OCI-LY7 (cell line): Measurements from ENCODE around the gene WIZ. TPM values are rescaled to one million over a fixed set of nuclear protein-coding genes. Genes with fewer than 3 reads are reported as not detected.

ENCODE experiments used
- BruUV-seq: library from RNA; stranded (reverse); fragments of 400-500 nt; replicated peaks from 2 replicates; lab custom pipeline; 2021; lab: Mats Ljungman, UMichigan
- CTCF ChIA-PET: fragments of 300-600 bp; sonication (Branson Sonifier 250); formaldehyde crosslinking; loops from one replicate; lab custom pipeline; 2022; ENCODE audit warnings: antibody characterized with exemption; ENCODE audit not compliant: unreplicated experiment; lab: Charles Lee
- POLR2A ChIA-PET: fragments of 300-600 bp; sonication (Branson Sonifier 250); formaldehyde crosslinking; loops from one replicate; lab custom pipeline; 2022; ENCODE audit warnings: antibody characterized with exemption; lab: Charles Lee
- DNase-seq: peaks from one replicate; pipeline ENCODE4 v3.0.0-alpha.2; 2015; ENCODE audit warnings: low spot score
- H2AFZ ChIP-seq: fragments of 200-600 bp; sonication (generic), shearing (Covaris generic); 2 replicates; pipeline ENCODE4 v1.6.1; 2014; ENCODE audit warnings: mild to moderate bottlenecking, antibody characterized with exemption, low read length, moderate library complexity
- H3K27ac ChIP-seq: fragments of 200-600 bp; sonication (generic); 2 replicates; pipeline ENCODE4 v1.5.1; 2014; ENCODE audit warnings: mixed run types, low read depth, mild to moderate bottlenecking, moderate library complexity, low read length, inconsistent platforms; ENCODE audit not compliant: poor library complexity, severe bottlenecking
- H3K36me3 ChIP-seq: fragments of 200-600 bp; sonication (generic); 2 replicates; pipeline ENCODE4 v1.6.1; 2014; ENCODE audit warnings: mild to moderate bottlenecking, antibody characterized with exemption, low read length, moderate library complexity, mixed read lengths; ENCODE audit not compliant: insufficient read depth
- H3K4me1 ChIP-seq: fragments of 200-600 bp; sonication (generic); 2 replicates; pipeline ENCODE4 v1.5.1; 2014; ENCODE audit warnings: mild to moderate bottlenecking, low read length; ENCODE audit not compliant: insufficient read depth, poor library complexity, severe bottlenecking
- H3K4me2 ChIP-seq: fragments of 200-600 bp; sonication (generic); 2 replicates; pipeline ENCODE4 v1.6.1; 2014; ENCODE audit warnings: mild to moderate bottlenecking, low read length
- H3K4me3 ChIP-seq: fragments of 200-600 bp; sonication (generic); 2 replicates; pipeline ENCODE4 v1.5.1; 2014; ENCODE audit warnings: mild to moderate bottlenecking, low read depth, low read length; ENCODE audit not compliant: poor library complexity, severe bottlenecking
- H3K79me2 ChIP-seq: fragments of 200-600 bp; sonication (generic); 2 replicates; pipeline ENCODE4 v1.6.1; 2016; ENCODE audit warnings: low read depth, mild to moderate bottlenecking, low read length, moderate library complexity, mixed read lengths; ENCODE audit not compliant: insufficient read depth
- H3K9me2 ChIP-seq: fragments of 200-600 bp; sonication (generic); 2 replicates; pipeline ENCODE4 v1.6.1; 2016; ENCODE audit warnings: mild to moderate bottlenecking, low read length, mixed read lengths; ENCODE audit not compliant: insufficient read depth
- H3K9me3 ChIP-seq: fragments of 200-600 bp; sonication (generic); 2 replicates; pipeline ENCODE4 v1.6.1; 2014; ENCODE audit warnings: mild to moderate bottlenecking, mixed run types, low read length, mixed read lengths
- H4K20me1 ChIP-seq: fragments of 200-600 bp; sonication (generic); 2 replicates; pipeline ENCODE4 v1.6.1; 2014; ENCODE audit warnings: mild to moderate bottlenecking, antibody characterized with exemption, low read length, moderate library complexity, mixed read lengths; ENCODE audit not compliant: insufficient read depth
- CTCF ChIP-seq: fragments of 200-600 bp; sonication (generic); conservative IDR thresholded peaks from 2 replicates; pipeline ENCODE4 v1.5.1; 2014; ENCODE audit warnings: mild to moderate bottlenecking, antibody characterized with exemption, low read length, moderate library complexity, mixed read lengths
- EZH2phosphoT487 ChIP-seq: fragments of 200-600 bp; sonication (generic); IDR thresholded peaks from 2 replicates; pipeline ENCODE4 v1.6.1; 2018; ENCODE audit warnings: low read depth, borderline replicate concordance, mild to moderate bottlenecking, mixed run types, antibody characterized with exemption, low read length, moderate library complexity, mixed read lengths
- intact Hi-C: fragments of 100-400 bp; cut with micrococcal nuclease; formaldehyde crosslinking; loops from one replicate; pipeline ENCODE4 v1.10.0; 2022; ENCODE audit not compliant: unreplicated experiment
- total RNA-seq, 2 experiments: library from RNA; depleted of rRNA in 1 of 2; stranded (reverse); fragments of >200 nt in 1 of 2; shearing (Covaris generic) in 1 of 2; gene quantifications; 2 replicates each; pipeline ENCODE4 v1.2.3, GENCODE V29; 2014 to 2022

WIZ gene
- total RNA-seq, 2 experiments from 2014 or later = 16.4 to 35.9 TPM

DNA sequence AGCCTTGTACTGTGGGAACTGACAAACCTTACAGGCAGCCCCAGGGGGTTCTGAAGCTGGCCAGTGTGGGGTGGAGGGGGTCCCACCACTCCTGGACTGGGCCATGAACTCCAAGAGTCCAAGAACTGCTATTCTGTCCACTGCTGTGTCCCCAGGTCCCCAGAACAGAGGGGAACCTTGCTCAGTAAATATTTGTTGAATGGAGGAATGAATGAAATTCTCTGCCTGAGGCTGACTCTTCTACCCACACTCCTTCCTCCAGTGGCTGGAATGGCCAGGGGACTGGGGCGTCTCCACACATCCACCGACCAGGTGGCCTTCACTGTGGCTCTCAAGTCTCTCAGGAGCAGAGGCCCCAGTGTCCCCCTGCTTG is 11.6 kb downstream of the WIZ start:
- H3K9me3 ChIP-seq = no peaks in the 10 kb centered on the region
- ChIA-PET CTCF (no interaction called here), POLR2A (no interaction called here)
- no peaks in the 10 kb centered on the region for H3K79me2 ChIP-seq
- H2AFZ ChIP-seq = no peak overlapping the region
- no peak overlapping the region for H3K4me2 ChIP-seq
- no peak overlapping the region for H3K27ac ChIP-seq
- no peak overlapping the region for H3K4me3 ChIP-seq
- peaks cover 6% of the 10 kb centered on the region for H3K4me1 ChIP-seq
- no peaks in the 10 kb centered on the region for H3K9me2 ChIP-seq
- intact Hi-C loops = no loop called here
- BruUV-seq = no TSS peak
- no peak for DNase-seq
- no peaks in the 10 kb centered on the region for H4K20me1 ChIP-seq
- H3K36me3 ChIP-seq = no peaks in the 10 kb centered on the region
- TF ChIP-seq EZH2phosphoT487 (no peak), CTCF (no peak)

DNA sequence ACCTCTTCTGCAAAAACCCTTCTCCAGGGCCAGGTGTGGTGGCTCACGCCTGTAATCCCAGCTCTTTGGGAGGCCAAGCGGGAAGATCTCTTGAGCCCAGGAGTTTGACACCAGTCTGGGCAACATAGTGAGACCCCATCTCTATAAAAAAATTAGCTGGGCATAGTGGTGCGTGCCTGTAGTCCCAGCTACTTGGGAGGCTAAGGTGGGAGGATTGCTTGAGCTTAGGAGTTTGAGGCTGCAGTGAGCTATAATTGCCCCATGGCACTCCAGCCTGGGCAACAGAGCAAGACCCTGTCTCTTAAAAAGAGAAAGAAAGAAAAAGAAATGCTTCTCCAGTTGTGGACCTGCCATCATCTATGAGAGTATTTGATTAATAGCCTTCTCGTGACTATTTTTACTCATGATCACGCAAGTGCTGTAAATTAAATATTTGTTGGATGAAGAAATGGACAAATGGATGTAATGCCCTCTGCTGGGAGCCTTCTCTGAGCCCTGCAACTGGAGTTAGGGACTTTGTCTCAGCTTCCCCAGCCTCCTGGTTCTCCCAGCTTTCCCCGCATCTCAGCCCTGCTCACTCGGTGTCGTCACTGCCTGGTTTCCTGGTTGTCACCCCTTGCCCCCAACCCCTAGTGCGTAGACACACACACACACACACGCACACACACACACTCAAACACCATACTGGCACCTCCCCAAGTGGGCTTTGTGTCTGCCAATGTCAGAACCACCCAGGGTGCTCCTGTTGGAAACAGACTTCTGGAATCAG is 12.2 kb downstream of the WIZ start:
- Histone ChIP-seq H3K27ac (no peak overlapping the region), H3K4me1 (peaks cover 9% of the 10 kb centered on the region), H3K9me3 (no peaks in the 10 kb centered on the region), H3K36me3 (no peaks in the 10 kb centered on the region), H2AFZ (no peak overlapping the region), H3K4me2 (no peak overlapping the region), H4K20me1 (no peaks in the 10 kb centered on the region), H3K9me2 (no peaks in the 10 kb centered on the region), H3K4me3 (no peak overlapping the region), H3K79me2 (no peaks in the 10 kb centered on the region)
- ChIA-PET CTCF (no interaction called here), POLR2A (interaction anchor here (0.6 to 1.1 kb wide), 2 partner anchors 19 to 117 kb away, joined by 3 to 4 read pairs; partner anchors contain the start of gene AKAP8L)
- intact Hi-C loops = no loop called here
- no peak for TF ChIP-seq EZH2phosphoT487
- no peak; the same call in 1 of the 2 replicates for TF ChIP-seq CTCF
- DNase-seq = no peak
- no TSS peak for BruUV-seq

DNA sequence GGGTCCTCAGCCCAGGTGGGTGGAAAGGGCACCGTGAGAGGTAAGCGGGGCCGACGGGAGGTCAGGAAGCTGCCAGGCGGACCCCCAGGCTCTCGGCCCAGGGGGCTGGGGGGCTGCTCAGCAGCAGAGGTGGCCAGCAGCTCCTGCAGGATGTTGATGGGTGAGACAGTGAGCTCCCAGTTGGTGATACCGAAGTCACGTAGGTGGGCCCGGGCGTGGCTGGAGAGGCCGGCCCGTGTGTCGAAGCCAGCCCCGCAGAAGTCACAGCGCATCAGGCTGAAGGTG is 13.0 kb downstream of the WIZ start:
- Histone ChIP-seq H4K20me1 (no peaks in the 10 kb centered on the region), H3K79me2 (peaks cover 4% of the 10 kb centered on the region; the same call in 1 of the 2 replicates), H2AFZ (no peak overlapping the region), H3K36me3 (no peaks in the 10 kb centered on the region), H3K4me2 (no peak overlapping the region), H3K9me2 (no peaks in the 10 kb centered on the region), H3K4me3 (no peak overlapping the region), H3K9me3 (no peaks in the 10 kb centered on the region), H3K4me1 (peaks cover 9% of the 10 kb centered on the region), H3K27ac (no peak overlapping the region)
- CTCF ChIA-PET = no interaction called here
- POLR2A ChIA-PET = interaction anchor here (1.1 kb wide), 1 partner anchor 18 kb away, joined by 4 read pairs; the partner anchor contains the start of gene AKAP8L
- BruUV-seq = no TSS peak
- TF ChIP-seq EZH2phosphoT487 = no peak
- TF ChIP-seq CTCF = no peak
- intact Hi-C loops = no loop called here
- no peak for DNase-seq
